ENCODE data around the gene PCNX3. TPM values are rescaled to one million over a fixed set of nuclear protein-coding genes. Genes with fewer than 3 reads are reported as not detected.

Gene PCNX3
- total and polyA plus RNA-seq, 10 of the 15 experiments (the other 5 are each of a cell fraction or from before 2014, with no cell fraction given): 0.03 to 46.6 (median 8.4) TPM

- TF ChIP-seq EGR1 (IDR thresholded peaks at IDR 0.05; ENCODE audit: borderline replicate concordance in 1 of 2, low read depth in 2 of 2, low read length in 2 of 2): no peak
Measured at GRCh38 chr11:65610404-65610803, 5.2 kb upstream of the PCNX3 start (continued).

GRCh38 chr11:65611028-65611757 lies 4.4 kb upstream of the PCNX3 start:
- H4K20me1 ChIP-seq (ENCODE audit: control insufficient read depth, insufficient read depth): no peaks in the 10 kb centered on the region; the same call in 1 of the 2 replicates
- ATAC-seq (no peak), FAIRE-seq (no peak), DNase-seq (ENCODE audit: low read depth, low spot score) (no peak)
- CTCF ChIA-PET: interaction anchor here (0.9 to 2.1 kb wide), 5 partner anchors 16 to 70 kb away, joined by 3 to 10 read pairs (median 4); no protein-coding TSS in a partner anchor
- no peaks in the 10 kb centered on the region for H3K27me3 ChIP-seq (replicated peaks in 1 of 2; ENCODE audit: control insufficient read depth in 2 of 2, insufficient read depth in 2 of 2, low read length in 1 of 2)
- POLR2A ChIA-PET: interaction anchor here (0.7 to 2.2 kb wide), 5 partner anchors 18 to 38 kb away, joined by 3 to 10 read pairs (median 3); partner anchors contain the start of gene SIPA1
- intact Hi-C loops (cut with micrococcal nuclease; ENCODE audit: unreplicated experiment) (loop anchor here (5.0 kb wide), 1 partner anchor 734 kb away; the partner anchor contains the start of gene EHD1), in situ Hi-C loops (cut with MboI) (no loop called here)
- H3K4me2 ChIP-seq (ENCODE audit: control insufficient read depth, insufficient read depth): peak overlapping the region; percentile 93
- BruUV-seq (replicated peaks): no TSS peak
- SMC1A ChIA-PET (ENCODE audit: uncharacterized antibody, unreplicated experiment): interaction anchor here (0.8 to 1.5 kb wide), 4 partner anchors 8 to 42 kb away, joined by 3 to 5 read pairs (median 4); no protein-coding TSS in a partner anchor
- H2AFZ ChIP-seq (ENCODE audit: control insufficient read depth, low read depth, low read length): no peak overlapping the region
- WGBS (ENCODE audit: insufficient coverage, insufficient replicate concordance, low lambda C conversion rate, missing lambda C conversion rate): 58% methylated on average over 6 of the region's 10 CpGs
- peak overlapping the region; percentile 85 for H3K9ac ChIP-seq (ENCODE audit: control insufficient read depth, insufficient read depth, low read length)
- RAD21 ChIA-PET (ENCODE audit: unreplicated experiment): interaction anchor here (0.8 to 1.7 kb wide), 4 partner anchors 21 to 70 kb away, joined by 3 to 7 read pairs (median 5); partner anchors contain the start of gene FAM89B
- H3K79me2 ChIP-seq (ENCODE audit: control insufficient read depth, insufficient read depth, low read length): peaks cover 53% of the 10 kb centered on the region
- TF ChIP-seq IKZF2 (IDR thresholded peaks at IDR 0.05): 0 out of 4 replicates have a peak, but pooled peaks of 1 of the 2 experiments have one; percentile 3
- TF ChIP-seq USF2 (IDR thresholded peaks at IDR 0.05; ENCODE audit: borderline replicate concordance, low read depth, low read length): no peak
- peak; percentile 30; the same call in 1 of the 2 replicates for TF ChIP-seq IKZF1 (conservative IDR thresholded peaks at IDR 0.05)
- no peak for TF ChIP-seq PKNOX1 (IDR thresholded peaks at IDR 0.05)
- peak; percentile 57; the same call in 1 of the 2 replicates for TF ChIP-seq SPI1 (IDR thresholded peaks at IDR 0.05; ENCODE audit: borderline replicate concordance, insufficient read depth, low read depth, low read length)
- no peak for TF ChIP-seq HDAC6 (IDR thresholded peaks at IDR 0.05; ENCODE audit: unreplicated experiment)
- no peak for TF ChIP-seq JUND (IDR thresholded peaks at IDR 0.05; ENCODE audit: low read depth, low read length)
- peak overlapping the region; percentile 61 for H3K27ac ChIP-seq (ENCODE audit: control insufficient read depth, insufficient read depth)
- H3K36me3 ChIP-seq (ENCODE audit: control insufficient read depth in 2 of 2, insufficient read depth in 2 of 2, low read length in 1 of 2): peaks cover 12 to 20% of the 10 kb centered on the region in 2 experiments; a peak in 3 of 4 replicates
- no peaks in the 10 kb centered on the region for H3K9me3 ChIP-seq (replicated peaks; ENCODE audit: control insufficient read depth, insufficient read depth, low read length)
- peak overlapping the region; percentile 99 for H3K4me3 ChIP-seq
- H3K4me1 ChIP-seq (ENCODE audit: control insufficient read depth, insufficient read depth, low read length): peaks cover 17% of the 10 kb centered on the region
